GM12891 (cell line): Measurements from ENCODE around the gene IL4R.

Experiments used
- PAX5 ChIP-seq: IDR thresholded peaks from 2 replicates; pipeline ENCODE4 v1.6.1; 2011; ENCODE audit warnings: low read length, moderate library complexity, mild to moderate bottlenecking; ENCODE audit not compliant: insufficient read depth, severe bottlenecking
- POLR2A ChIP-seq: IDR thresholded peaks from 2 replicates; pipeline ENCODE4 v1.6.1; 2011; ENCODE audit warnings: low read depth, low read length, control low read depth
- POLR2AphosphoS5 ChIP-seq: IDR thresholded peaks from 2 replicates; pipeline ENCODE4 v1.6.1; 2011; ENCODE audit warnings: low read depth, low read length, control low read depth
- SPI1 ChIP-seq: IDR thresholded peaks from 2 replicates; pipeline ENCODE4 v1.6.1; 2011; ENCODE audit warnings: low read depth, low read length, control low read depth
- TAF1 ChIP-seq: IDR thresholded peaks from 2 replicates; pipeline ENCODE4 v1.6.1; 2011; ENCODE audit warnings: low read depth, low read length, control low read depth

DNA sequence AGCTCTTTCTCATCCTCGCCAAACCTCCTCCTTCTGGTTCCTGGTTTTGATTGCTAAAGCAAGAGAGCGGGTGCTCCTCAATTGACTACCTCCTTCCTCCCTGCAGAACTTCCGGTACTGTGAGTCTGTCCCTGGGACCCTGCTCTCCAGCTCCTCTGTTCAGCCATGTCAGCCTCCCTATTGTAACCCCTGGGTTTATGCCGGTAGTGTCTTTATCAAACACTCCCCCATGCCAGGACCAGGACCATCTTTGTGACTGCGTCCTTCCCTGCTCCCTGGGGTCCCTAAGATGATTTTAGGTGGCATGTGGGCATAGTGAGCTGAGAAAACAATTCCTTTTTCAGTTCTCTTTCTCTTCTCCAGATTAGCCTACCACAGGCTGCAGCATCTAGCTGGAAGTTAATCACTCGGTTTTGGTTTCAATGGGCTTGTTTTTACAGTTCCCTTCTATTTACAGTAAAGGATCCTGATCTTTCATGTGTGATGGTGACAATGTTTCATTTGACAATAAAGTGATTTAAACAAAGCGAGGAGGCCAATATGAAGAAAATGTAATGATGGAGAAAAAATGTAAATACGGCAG, 60.5 kb downstream of the IL4R start:
- TF ChIP-seq POLR2A (no peak), POLR2AphosphoS5 (no peak), TAF1 (no peak), SPI1 (peak; percentile 83), PAX5 (no peak)
